IMR-90 (cell line): ENCODE data around the gene ZNF423. TPM values are rescaled to one million over a fixed set of nuclear protein-coding genes. Genes with fewer than 3 reads are reported as not detected.

ENCODE experiments used
- ATAC-seq: fragments of 200-7000 bp; cut with Tn5 transposase; 2 replicates; pipeline ENCODE4 v1.9.1; 2020; ENCODE audit warnings: low read depth, mild to moderate bottlenecking, moderate library complexity
- BruUV-seq: library from RNA; stranded (reverse); fragments of 400-500 nt; replicated peaks from 2 replicates; lab custom pipeline; 2021; lab: Mats Ljungman, UMichigan
- CTCF ChIA-PET: fragments of 300-600 bp; formaldehyde crosslinking; extraction: SDS; loops from one replicate; lab custom pipeline; 2021; ENCODE audit warnings: antibody characterized with exemption; lab: Yijun Ruan, JAX
- POLR2A ChIA-PET: fragments of 300-600 bp; sonication (Branson Sonifier 250); formaldehyde crosslinking; loops from one replicate; lab custom pipeline; 2022; ENCODE audit warnings: antibody characterized with exemption; ENCODE audit not compliant: unreplicated experiment; lab: Charles Lee
- DNase-seq: peaks from one replicate; pipeline ENCODE4 v3.0.0; 2013
- H2AFZ ChIP-seq: replicated peaks from 2 replicates; pipeline ENCODE3; 2013; ENCODE audit warnings: low read length, mild to moderate bottlenecking; ENCODE audit not compliant: poor library complexity
- H2AK5ac ChIP-seq: 2 replicates; pipeline ENCODE4 v1.6.1; 2013; ENCODE audit warnings: low read depth, low read length, inconsistent platforms
- H2AK9ac ChIP-seq: replicated peaks from 2 replicates; pipeline ENCODE3; 2013; ENCODE audit warnings: mild to moderate bottlenecking, low read depth, low read length, moderate library complexity; ENCODE audit not compliant: poor library complexity
- H2BK120ac ChIP-seq: 2 replicates; pipeline ENCODE4 v1.6.1; 2013; ENCODE audit warnings: low read depth, low read length, inconsistent platforms
- H2BK15ac ChIP-seq: 3 replicates; pipeline ENCODE4 v1.6.1; 2013; ENCODE audit warnings: low read depth, low read length, inconsistent platforms
- H2BK20ac ChIP-seq: 2 replicates; pipeline ENCODE4 v1.6.1; 2013; ENCODE audit warnings: low read depth, mild to moderate bottlenecking, inconsistent platforms, low read length, moderate library complexity
- H2BK5ac ChIP-seq: 2 replicates; pipeline ENCODE4 v1.6.1; 2013; ENCODE audit warnings: mild to moderate bottlenecking, low read depth, low read length, inconsistent platforms; ENCODE audit not compliant: poor library complexity, severe bottlenecking
- H3K14ac ChIP-seq: replicated peaks from 2 replicates; pipeline ENCODE4 v1.6.1; 2013; ENCODE audit warnings: low read depth, low read length, inconsistent platforms
- H3K18ac ChIP-seq: 2 replicates; pipeline ENCODE4 v1.6.1; 2013; ENCODE audit warnings: low read depth, low read length, control low read depth
- H3K23ac ChIP-seq: 2 replicates; pipeline ENCODE4 v1.6.1; 2013; ENCODE audit warnings: low read depth, low read length, inconsistent platforms
- H3K27ac ChIP-seq: 2 replicates; pipeline ENCODE4 v1.5.1; 2013; ENCODE audit warnings: mild to moderate bottlenecking, control low read depth, low read length; ENCODE audit not compliant: insufficient read depth
- H3K27me3 ChIP-seq: 2 replicates; pipeline ENCODE4 v1.6.1; 2013; ENCODE audit warnings: low read length; ENCODE audit not compliant: control insufficient read depth, insufficient read depth
- H3K36me3 ChIP-seq: 2 replicates; pipeline ENCODE4 v1.6.1; 2013; ENCODE audit warnings: low read length, mixed read lengths; ENCODE audit not compliant: control insufficient read depth, insufficient read depth
- H3K4ac ChIP-seq: 2 replicates; pipeline ENCODE4 v1.6.1; 2013; ENCODE audit warnings: low read depth, low read length, inconsistent platforms
- H3K4me1 ChIP-seq: 2 replicates; pipeline ENCODE4 v1.6.1; 2013; ENCODE audit warnings: low read length, mixed read lengths; ENCODE audit not compliant: control insufficient read depth, insufficient read depth
- H3K4me2 ChIP-seq: 2 replicates; pipeline ENCODE4 v1.6.1; 2013; ENCODE audit warnings: low read depth, mild to moderate bottlenecking, control low read depth, low read length, moderate library complexity
- H3K4me3 ChIP-seq: 2 replicates; pipeline ENCODE4 v1.5.1; 2013; ENCODE audit warnings: low read depth, mild to moderate bottlenecking, control low read depth, low read length, moderate library complexity; ENCODE audit not compliant: insufficient read depth
- H3K56ac ChIP-seq: 2 replicates; pipeline ENCODE4 v1.6.1; 2013; ENCODE audit warnings: low read length, inconsistent platforms; ENCODE audit not compliant: insufficient read depth; ENCODE audit errors: extremely low read depth
- H3K79me1 ChIP-seq, 2 experiments: 2 replicates each; pipeline ENCODE4 v1.6.1; 2013; ENCODE audit warnings: low read length in 2 of 2, inconsistent platforms in 1 of 2, low read depth in 1 of 2
- H3K9ac ChIP-seq: 2 replicates; pipeline ENCODE4 v1.6.1; 2013; ENCODE audit warnings: low read depth, low read length, control low read depth
- H3K9me1 ChIP-seq: 2 replicates; pipeline ENCODE4 v1.6.1; 2013; ENCODE audit warnings: low read length, inconsistent platforms; ENCODE audit not compliant: insufficient read depth
- H3K9me3 ChIP-seq: 2 replicates; pipeline ENCODE4 v1.6.1; 2013; ENCODE audit warnings: low read length; ENCODE audit not compliant: control insufficient read depth, insufficient read depth
- H4K20me1 ChIP-seq: 2 replicates; pipeline ENCODE4 v1.6.1; 2013; ENCODE audit warnings: low read length, inconsistent platforms; ENCODE audit not compliant: insufficient read depth
- H4K5ac ChIP-seq: 2 replicates; pipeline ENCODE4 v1.6.1; 2013; ENCODE audit warnings: mild to moderate bottlenecking, low read depth, low read length, control low read depth
- H4K8ac ChIP-seq, 2 experiments: 2 replicates each; pipeline ENCODE4 v1.6.1; 2013; ENCODE audit warnings: low read depth in 2 of 2, low read length in 2 of 2, control low read depth in 1 of 2, inconsistent platforms in 1 of 2
- H4K91ac ChIP-seq: 2 replicates; pipeline ENCODE4 v1.6.1; 2013; ENCODE audit warnings: low read depth, low read length, inconsistent platforms; ENCODE audit not compliant: insufficient read depth
- BHLHE40 ChIP-seq: fragments of 150-350 bp; IDR thresholded peaks from 2 replicates; pipeline ENCODE4 v1.6.1; 2016; ENCODE audit warnings: mild to moderate bottlenecking, low read depth, low read length
- CEBPB ChIP-seq: IDR thresholded peaks from 2 replicates; pipeline ENCODE4 v1.6.1; 2012; ENCODE audit warnings: low read depth, low read length, improper control_type of control experiment
- CHD1 ChIP-seq: IDR thresholded peaks from 2 replicates; pipeline ENCODE4 v1.6.1; 2012; ENCODE audit warnings: low read depth, low read length, improper control_type of control experiment
- CTCF ChIP-seq: conservative IDR thresholded peaks from 2 replicates; pipeline ENCODE4 v1.5.1; 2012; ENCODE audit warnings: mild to moderate bottlenecking, low read depth, low read length, improper control_type of control experiment
- ELK1 ChIP-seq: fragments of 150-350 bp; IDR thresholded peaks from 2 replicates; pipeline ENCODE4 v1.6.1; 2016; ENCODE audit warnings: low read depth, mild to moderate bottlenecking, low read length, moderate library complexity, borderline replicate concordance
- FOS ChIP-seq: fragments of 150-350 bp; IDR thresholded peaks from 2 replicates; pipeline ENCODE4 v1.6.1; 2016; ENCODE audit warnings: low read depth, low read length
- MAFK ChIP-seq: IDR thresholded peaks from 2 replicates; pipeline ENCODE4 v1.6.1; 2012; ENCODE audit warnings: low read depth, low read length, improper control_type of control experiment
- MAZ ChIP-seq: IDR thresholded peaks from 2 replicates; pipeline ENCODE4 v1.6.1; 2012; ENCODE audit warnings: low read depth, mild to moderate bottlenecking, low read length, improper control_type of control experiment, moderate library complexity, borderline replicate concordance
- MXI1 ChIP-seq: IDR thresholded peaks from 2 replicates; pipeline ENCODE4 v1.6.1; 2012; ENCODE audit warnings: low read depth, mild to moderate bottlenecking, low read length, moderate library complexity, borderline replicate concordance
- NFE2L2 ChIP-seq: fragments of 150-350 bp; IDR thresholded peaks from 2 replicates; pipeline ENCODE4 v1.6.1; 2016; ENCODE audit warnings: low read depth, mild to moderate bottlenecking, low read length
- POLR2A ChIP-seq: IDR thresholded peaks from 2 replicates; pipeline ENCODE4 v1.6.1; 2012; ENCODE audit warnings: mild to moderate bottlenecking, low read depth, low read length
- RAD21 ChIP-seq: IDR thresholded peaks from 2 replicates; pipeline ENCODE4 v1.6.1; 2012; ENCODE audit warnings: low read length, improper control_type of control experiment
- RCOR1 ChIP-seq: IDR thresholded peaks from 2 replicates; pipeline ENCODE4 v1.6.1; 2012; ENCODE audit warnings: mild to moderate bottlenecking, low read length, improper control_type of control experiment; ENCODE audit not compliant: insufficient replicate concordance
- RFX5 ChIP-seq: IDR thresholded peaks from 2 replicates; pipeline ENCODE4 v1.8.0; 2012; ENCODE audit warnings: low read depth, mild to moderate bottlenecking, low read length, moderate library complexity
- SMC3 ChIP-seq: fragments of 150-350 bp; IDR thresholded peaks from 2 replicates; pipeline ENCODE4 v1.6.1; 2016; ENCODE audit warnings: low read depth, mild to moderate bottlenecking, antibody characterized with exemption, low read length, moderate library complexity
- USF2 ChIP-seq: fragments of 150-350 bp; IDR thresholded peaks from 2 replicates; pipeline ENCODE4 v1.6.1; 2017; ENCODE audit warnings: mild to moderate bottlenecking, antibody characterized with exemption, low read length, low read depth
- WGBS, 2 experiments: methylation state at CpG; one replicate each; pipeline versions ENCODE4 v1.1.5 to v1.1.7; 2013; ENCODE audit warnings: missing lambda C conversion rate in 2 of 2; ENCODE audit not compliant: insufficient read length in 1 of 2; ENCODE audit errors: extremely low coverage in 2 of 2; 5-methylcytosine and 5-hydroxymethylcytosine counted together
- dilution Hi-C: fragments of 300-500 bp; cut with HindIII; formaldehyde crosslinking; loops from one replicate; pipeline ENCODE4 v1.14.3; 2018; ENCODE audit warnings: low sequenced_read_pairs; ENCODE audit not compliant: unreplicated experiment
- in situ Hi-C: fragments of 300-500 bp; cut with MboI; formaldehyde crosslinking; loops from 3 replicates; pipeline ENCODE4 v1.14.3; 2019; ENCODE audit warnings: low sequenced_read_pairs, inconsistent platforms, mixed read lengths
- intact Hi-C: fragments of 100-400 bp; cut with micrococcal nuclease; formaldehyde crosslinking; loops from 2 replicates; pipeline ENCODE4 v1.10.0; 2022
- polyA plus RNA-seq, 3 experiments: library from polyadenylated mRNA; depleted of rRNA; stranded (reverse); fragments of >200 nt; gene quantifications; 2 replicates each; pipeline ENCODE4 v1.2.3, GENCODE V29; 2012; ENCODE audit warnings: low replicate concordance in 1 of 3
- total RNA-seq: library from RNA; depleted of rRNA; stranded (reverse); fragments of >200 nt; gene quantifications from 2 replicates; pipeline ENCODE4 v1.2.3, GENCODE V29; 2012

Gene ZNF423
- total and polyA plus RNA-seq, 2 of the 4 experiments (the other 2 are of a cell fraction) = under 0.01 to 0.10 TPM

- no peak for ATAC-seq
- intact Hi-C loops = no loop called here
These were observed 46.4 kb downstream of the ZNF423 start for GRCh38 chr16:49809561-49809960.

More at GRCh38 chr16:49809561-49809960, 46.4 kb downstream of the ZNF423 start:
- dilution Hi-C loops = no loop called here
- CTCF ChIA-PET = no interaction called here
- no peak overlapping the region for H3K4me3 ChIP-seq
- no peaks in the 10 kb centered on the region for H3K9me1 ChIP-seq
- BruUV-seq = no TSS peak
- no peak overlapping the region for H3K9ac ChIP-seq
- H2AK5ac ChIP-seq = no peak overlapping the region
- H3K4me1 ChIP-seq = no peaks in the 10 kb centered on the region
- no peak overlapping the region for H2BK5ac ChIP-seq
- no peaks in the 10 kb centered on the region for H3K36me3 ChIP-seq
- H3K14ac ChIP-seq = no peak overlapping the region
- DNase-seq = no peak
- no peak overlapping the region for H2BK20ac ChIP-seq
- H3K18ac ChIP-seq = no peak overlapping the region
- H4K91ac ChIP-seq = no peak overlapping the region
- no peak overlapping the region for H3K56ac ChIP-seq
- no peaks in the 10 kb centered on the region for H4K20me1 ChIP-seq
- H3K9me3 ChIP-seq = no peaks in the 10 kb centered on the region
- no peak overlapping the region for H2AFZ ChIP-seq
- H3K23ac ChIP-seq = no peak overlapping the region
- no peak overlapping the region for H2BK120ac ChIP-seq
- H4K5ac ChIP-seq = no peak overlapping the region
- no peak overlapping the region for H3K4me2 ChIP-seq
- H4K8ac ChIP-seq = no peak overlapping the region
- POLR2A ChIA-PET = no interaction called here
- H3K4ac ChIP-seq = no peak overlapping the region
- peaks cover 10% of the 10 kb centered on the region; the same call in 1 of the 2 replicates for H3K27me3 ChIP-seq
- TF ChIP-seq USF2 (no peak), MAZ (no peak), FOS (no peak), MAFK (no peak), ELK1 (no peak), RFX5 (no peak), SMC3 (no peak), POLR2A (no peak), NFE2L2 (no peak), MXI1 (no peak), CEBPB (no peak), RAD21 (no peak), CHD1 (no peak), BHLHE40 (no peak), RCOR1 (no peak), CTCF (no peak)
- no peak overlapping the region for H2AK9ac ChIP-seq
- WGBS, 2 experiments = 81% methylated on average over 3 of the region's 8 CpGs; no CpG with 5 or more reads in 1 of the 2 experiments
- no peak overlapping the region for H2BK15ac ChIP-seq
- no peak overlapping the region for H3K27ac ChIP-seq
- in situ Hi-C loops = no loop called here
- H3K79me1 ChIP-seq = no peaks in the 10 kb centered on the region
